GM19438 (cell line): ENCODE results near the gene PDZD2.
"Not testable (repeated sequence)": the region's sequence is repeated elsewhere in the genome, so short reads cannot be mapped to it uniquely, and the experiment has no call there.

ENCODE experiments used
- ATAC-seq: cut with Tn5 transposase; IDR thresholded peaks from one replicate; pipeline ENCODE4 v1.9.1; 2021; ENCODE audit warnings: low read depth; ENCODE audit not compliant: unreplicated experiment

PDZD2 gene

DNA sequence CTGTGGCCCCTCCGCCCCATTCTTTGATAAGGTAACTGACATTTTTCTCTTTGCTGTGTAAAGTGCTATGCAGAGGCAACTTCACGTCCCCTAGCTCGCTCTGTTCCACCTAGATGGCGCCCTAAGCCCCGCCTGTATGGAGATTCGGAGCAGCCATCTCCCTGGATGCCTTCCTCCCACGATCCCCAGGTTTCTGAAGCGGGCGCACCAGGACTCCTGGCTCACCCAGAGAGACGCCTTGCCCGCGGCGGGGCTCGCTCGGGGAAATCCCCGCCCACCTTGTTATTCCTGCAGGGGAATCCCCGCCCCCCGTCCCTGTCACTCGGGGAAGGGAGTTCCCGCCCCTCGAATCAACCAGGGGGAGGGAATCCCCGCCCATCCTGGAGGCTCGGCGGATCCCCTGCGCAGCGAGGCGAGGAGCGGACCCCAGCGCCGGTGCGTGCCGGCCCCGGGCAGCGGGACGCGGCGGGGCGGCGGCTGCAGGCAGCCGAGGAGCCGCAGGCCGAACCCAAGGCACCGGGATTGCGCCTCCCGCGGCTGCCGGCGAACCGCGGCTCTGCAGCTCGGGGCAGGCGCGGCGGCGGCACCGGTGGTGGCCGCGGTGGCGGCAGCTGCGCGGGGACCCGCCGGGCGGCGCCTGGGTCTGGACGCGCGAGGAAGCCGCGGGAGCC is at the start of gene PDZD2:
PDZD2 (plus strand) TSS at position 384 of the 671 bp plus-strand sequence.
- ATAC-seq = peak; percentile 73

DNA sequence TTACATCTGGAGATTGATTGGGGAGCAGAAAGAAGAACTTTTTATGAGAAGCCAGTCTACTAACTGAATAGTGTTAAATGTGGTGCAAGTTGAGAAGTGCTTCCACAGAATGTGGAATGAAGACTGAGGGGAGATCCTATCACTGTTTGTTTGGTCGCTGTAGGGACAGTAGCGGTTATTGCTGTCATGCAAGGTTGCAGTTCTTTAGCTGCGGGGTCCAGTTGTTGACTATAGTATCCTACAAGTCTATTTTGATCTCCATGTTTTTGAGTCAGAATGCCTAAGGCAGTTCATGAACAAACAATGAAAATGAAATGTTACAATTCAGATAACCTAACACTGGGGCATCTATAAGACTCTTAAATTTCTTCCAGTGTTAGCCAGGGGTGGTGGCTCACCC is 45.3 kb upstream of the PDZD2 start:
- ATAC-seq = no peak

DNA sequence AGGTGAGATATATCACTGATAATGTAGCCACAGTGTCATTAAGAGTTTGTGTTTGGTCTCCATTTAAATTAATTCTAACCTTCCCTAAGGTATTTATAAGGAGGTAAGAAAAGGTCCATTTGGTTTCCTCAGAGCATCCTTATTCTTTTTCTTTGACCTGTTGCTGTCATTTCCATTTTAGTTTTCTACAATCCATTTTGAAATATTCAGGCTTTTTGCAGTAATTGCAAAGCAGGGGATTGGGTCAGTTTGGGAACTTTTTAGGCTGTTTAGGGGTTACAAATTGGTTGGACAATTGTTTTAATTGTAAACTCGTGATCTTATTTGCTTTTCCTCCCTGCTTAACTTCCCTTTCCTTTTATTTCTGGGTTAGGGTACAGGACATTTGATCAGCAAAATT is 42.6 kb upstream of the PDZD2 start:
- no peak for ATAC-seq

DNA sequence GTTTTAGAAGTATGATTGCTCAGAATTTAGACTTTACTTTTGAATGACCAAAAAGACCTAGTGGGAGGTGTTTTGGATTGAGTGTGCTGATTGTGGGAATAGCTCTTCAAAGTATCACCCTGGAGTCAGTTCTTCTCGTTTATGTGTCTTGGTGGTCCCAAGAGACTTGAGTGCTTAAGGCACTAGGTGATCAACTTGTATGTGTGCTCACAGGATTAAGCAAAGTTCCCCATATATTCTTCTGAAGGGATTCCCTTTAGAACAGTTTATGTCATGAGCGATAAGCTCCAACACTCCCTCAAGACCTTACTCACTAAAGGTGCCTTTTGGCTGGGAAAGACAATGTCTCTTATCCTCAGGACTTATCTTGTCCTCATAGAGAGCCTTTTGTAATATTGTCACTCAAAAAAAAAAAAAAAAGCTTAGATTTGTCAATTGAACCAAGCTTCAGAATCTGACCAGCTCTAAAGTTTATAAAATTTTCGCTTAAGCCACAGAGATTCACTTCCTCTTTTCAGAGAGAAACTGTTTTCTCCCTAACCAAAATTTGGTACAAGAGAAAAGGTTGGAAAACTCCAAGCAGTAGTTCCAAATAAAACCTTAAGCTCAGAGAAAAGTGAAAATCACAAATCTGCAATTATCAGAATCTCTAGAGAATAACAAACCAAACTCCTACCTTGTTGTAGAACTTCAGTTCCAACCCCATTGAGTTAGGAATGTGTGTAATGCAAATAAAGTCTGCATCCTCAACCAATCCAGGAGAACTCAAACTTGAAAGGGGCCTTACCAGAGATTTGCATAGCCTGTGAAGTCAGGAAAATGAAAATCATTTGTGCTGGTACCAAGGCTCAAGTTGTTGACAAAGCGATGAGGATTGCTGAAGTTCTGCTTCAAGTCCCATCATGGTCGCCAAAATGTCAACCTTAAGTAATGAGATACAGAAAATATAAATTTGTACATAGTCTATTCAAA is 40.0 kb upstream of the PDZD2 start:
- ATAC-seq = no peak

DNA sequence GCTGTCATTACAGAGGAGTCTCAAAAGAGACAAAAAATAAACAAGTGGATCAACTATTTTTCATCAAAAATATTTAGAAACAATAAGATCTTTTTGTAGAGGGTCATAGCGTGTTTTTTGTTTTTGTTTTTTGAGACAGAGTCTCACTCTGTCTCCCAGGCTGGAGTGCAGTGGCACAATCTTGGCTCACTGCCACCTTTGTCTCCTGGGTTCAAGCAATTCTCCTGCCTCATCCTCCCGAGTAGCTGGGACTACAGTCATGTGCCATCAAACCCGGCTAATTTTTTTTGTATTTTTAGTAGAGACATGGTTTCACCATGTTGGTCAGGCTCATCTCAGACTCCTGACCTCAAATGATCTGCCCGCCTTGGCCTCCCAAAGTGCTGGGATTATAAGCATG is 36.6 kb upstream of the PDZD2 start:
- not testable (repeated sequence) for ATAC-seq

DNA sequence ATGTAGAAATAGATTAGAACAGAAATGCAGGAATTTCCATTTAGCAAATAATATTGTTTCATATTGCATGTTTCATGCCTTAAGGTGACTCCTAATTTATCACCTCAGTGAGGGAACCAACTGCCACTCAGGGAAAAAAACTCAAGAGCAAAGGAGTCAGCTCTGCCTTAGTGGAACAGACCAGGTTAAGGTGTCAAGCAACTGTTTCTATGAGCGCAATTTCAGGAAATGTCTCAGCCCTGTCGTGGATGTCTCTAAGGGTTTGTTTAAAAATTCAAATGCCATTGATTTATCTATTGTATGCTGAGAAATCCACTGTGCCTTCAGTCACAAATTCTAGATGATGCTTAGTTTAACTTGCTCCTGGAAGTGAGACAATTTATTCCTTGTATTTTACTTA is 34.7 kb upstream of the PDZD2 start:
- ATAC-seq = no peak

DNA sequence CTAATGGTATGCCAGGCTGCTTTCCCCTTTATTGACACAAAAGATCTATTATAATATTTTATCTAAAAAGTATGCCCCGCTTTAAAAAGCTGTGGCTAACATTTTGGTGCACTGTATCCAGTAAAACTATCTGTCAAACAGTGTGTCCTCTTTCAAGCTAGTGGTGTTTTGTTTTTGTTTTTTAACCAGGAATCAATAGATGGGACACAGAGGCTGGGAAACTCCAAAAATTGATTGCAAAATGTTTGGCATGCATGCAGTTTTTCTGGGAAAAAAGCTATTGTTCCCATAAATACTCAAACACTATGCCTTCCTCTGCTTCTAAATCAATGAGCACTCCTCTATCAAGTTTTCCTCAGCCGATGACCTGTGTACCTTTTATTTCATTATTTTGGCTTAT is 34.3 kb upstream of the PDZD2 start:
- ATAC-seq = no peak

DNA sequence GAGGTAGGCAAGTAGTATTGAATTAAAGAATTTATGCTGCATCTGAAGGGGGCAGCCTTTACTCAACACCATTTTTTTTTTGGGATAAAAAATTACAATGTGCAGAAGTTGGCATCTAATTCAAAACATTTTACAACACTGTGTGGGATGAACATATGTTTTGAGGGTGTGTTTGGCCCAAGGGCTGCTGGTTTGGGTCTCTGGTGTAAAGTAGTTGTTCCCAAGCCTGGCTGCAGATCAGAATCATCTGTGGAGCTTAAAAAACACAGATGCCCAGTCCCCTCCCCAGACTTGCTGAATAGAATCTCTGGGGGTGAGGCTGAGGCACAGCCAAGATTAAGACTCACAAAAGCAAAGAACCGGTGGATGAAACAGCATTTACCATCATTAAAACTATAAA is 33.0 kb upstream of the PDZD2 start:
- ATAC-seq = no peak

DNA sequence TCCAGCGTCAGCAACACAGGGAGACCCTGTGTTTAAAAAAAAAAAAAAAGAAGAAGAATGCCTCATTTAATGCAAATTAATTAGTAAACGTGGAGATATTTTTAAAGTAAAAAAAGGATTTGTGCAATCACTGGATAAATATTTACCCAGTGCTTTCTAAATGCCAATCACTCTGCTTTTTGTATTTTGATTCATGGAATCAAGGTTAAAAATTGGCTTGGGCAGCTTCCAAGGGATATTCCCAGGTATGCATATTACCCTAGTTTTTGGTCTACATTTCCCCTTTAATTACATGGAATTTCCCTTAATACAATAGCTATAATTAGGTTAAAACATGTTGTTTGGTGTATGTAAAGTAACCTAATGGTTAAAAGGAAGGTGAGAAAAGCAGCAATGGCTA is 31.4 kb upstream of the PDZD2 start:
- ATAC-seq = no peak

DNA sequence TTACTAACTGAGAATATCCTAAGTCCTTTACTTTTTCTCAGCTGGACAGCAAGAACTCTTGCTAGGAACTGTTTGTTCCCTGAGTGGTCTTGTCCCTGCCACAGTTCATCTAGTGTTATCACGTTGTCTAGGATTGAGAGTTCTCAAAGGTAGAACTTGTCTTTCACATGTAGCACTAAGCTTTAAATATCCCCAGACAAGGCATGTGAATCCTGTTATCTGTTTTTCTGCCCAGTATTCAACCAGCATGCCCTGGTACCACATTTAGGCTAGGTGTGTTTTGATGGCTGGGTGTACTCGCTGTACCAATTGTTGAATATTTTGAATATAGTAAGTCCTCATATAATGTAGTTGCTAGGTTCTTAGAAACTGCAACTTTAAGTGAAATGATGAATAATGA is 27.9 kb upstream of the PDZD2 start:
- no peak for ATAC-seq

DNA sequence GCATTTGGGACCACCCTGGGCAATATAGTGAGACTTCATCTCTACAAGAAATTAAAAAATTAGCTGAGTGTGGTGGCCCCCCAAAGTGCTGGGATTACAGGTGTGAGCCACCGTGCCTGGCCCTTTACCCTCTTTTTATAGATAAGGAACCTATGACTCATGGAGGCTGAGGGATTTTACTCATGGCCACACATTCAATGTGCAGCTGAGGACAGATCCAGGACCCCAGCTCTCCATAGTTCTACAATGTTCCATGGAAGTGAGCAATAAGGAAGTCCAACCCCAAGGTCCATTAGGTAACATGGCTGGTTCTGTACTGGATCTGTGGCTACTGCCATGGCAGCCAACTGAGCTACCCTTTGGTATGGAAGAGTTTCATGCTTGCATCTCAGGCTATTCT is 25.3 kb upstream of the PDZD2 start:
- ATAC-seq = no peak

DNA sequence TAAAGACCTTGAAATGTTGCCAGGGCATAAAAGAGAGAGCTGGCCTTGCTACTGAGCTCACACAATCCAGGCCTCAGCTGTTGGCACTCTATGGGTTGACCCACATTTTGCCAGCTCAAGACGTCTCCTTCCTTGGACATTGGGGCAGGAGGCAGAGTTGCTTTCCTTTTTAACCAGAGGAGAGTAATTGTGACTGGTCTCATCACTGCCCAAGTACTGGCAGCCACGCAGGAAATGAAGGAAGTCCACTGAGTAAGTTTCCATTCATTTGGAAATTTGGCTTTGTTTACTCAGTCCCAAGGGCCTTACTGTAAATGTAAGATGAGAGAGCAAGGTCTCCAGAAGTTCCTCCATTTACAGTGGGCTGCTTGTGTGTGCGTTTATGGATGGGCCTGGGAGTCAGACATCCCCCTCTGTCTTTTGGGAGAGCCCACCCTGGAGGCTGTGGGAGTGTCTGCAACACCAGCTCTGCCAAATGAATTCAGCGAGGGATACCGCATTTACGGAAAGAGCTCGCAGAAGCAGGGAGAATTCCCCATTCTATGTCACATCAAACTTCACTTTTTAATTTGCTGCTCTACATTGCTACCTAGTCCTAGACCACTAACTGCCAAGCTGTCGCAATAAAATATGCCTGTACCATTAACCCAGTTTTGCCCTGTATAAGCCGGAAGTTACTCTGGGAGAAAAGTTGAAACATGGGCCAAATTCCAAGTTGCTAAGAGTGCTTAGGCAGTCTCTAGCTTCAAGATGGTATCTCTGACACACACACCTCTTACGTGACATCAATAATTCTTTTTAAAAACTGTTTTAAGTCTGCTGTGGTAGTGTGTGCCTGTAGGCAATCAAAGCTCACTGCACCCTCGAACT is 24.5 kb upstream of the PDZD2 start:
- no peak for ATAC-seq

DNA sequence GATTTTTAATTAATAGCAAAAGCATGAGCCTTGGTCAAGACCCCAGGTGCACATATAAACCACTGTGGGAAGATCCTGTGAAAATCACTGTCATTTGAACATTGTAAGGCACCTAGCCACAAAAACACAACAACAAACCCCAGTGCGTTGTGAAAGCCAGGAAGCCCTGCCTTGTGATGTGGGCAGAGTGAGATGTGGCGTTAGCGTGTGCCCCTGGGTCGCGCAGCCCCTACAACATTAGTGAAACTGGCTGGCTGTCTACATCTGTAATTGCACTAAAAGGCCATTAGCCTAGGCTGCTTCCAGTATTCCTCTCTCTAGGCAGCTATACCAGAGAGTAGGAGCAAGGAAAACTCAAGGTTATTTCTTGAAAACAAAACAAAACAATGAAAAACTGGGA is 21.1 kb upstream of the PDZD2 start:
- no peak for ATAC-seq

DNA sequence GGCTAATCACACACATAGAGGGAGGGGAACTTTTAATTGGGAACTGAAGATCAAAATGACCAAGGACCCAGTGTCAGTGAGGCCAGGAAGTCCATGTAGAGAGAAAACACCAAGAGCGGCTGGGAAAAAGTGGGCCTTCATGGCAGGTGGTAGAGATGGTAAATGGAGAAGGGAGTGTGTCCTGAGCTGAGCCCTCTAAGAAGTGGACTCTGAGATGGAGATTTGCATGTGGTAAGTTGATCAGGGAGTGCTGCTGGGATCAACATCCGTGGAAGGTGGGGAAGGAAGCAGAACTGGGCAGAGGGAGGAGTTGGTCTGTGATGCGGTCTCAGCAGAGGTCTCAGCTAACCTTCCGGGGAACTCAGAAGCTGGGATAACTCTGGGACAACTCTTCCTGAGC is 18.9 kb upstream of the PDZD2 start:
- no peak for ATAC-seq

DNA sequence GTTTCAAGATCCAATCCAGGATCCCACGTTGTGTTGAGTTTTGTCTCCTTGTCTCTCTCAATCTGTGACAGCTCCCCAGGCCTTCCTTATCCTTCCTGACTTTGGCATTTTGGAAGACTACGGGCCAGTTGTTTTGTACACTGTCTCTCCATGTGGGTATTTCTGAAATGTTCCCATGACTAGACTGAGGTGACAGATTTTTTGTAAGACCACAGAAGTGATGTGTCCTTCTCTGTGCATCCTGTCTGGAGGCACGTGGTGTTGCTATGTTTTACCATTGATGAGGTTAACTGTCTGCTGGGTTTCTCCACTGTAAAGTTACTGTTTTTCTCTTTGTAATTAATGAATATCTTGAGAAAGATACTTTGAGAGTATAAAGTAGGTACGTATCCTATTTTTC is 15.7 kb upstream of the PDZD2 start:
- ATAC-seq = no peak

DNA sequence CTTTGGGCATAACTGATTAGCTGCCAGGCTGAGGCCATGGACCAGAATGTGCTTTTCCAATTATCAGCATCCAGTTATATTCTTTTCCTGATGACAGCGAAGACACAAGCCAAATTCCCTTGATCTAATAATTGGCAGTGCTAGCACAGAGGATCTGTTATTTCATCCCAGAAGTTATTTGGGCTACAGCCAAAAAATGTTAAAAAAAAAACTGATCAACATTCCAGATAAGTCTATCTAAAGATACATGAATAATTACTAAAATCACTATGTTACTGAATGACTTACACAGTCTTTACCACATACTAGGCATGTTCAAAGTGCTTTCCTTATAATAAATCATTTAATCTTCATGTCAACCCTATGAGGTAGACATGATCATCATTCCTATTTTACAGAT is 13.5 kb upstream of the PDZD2 start:
- ATAC-seq = no peak

DNA sequence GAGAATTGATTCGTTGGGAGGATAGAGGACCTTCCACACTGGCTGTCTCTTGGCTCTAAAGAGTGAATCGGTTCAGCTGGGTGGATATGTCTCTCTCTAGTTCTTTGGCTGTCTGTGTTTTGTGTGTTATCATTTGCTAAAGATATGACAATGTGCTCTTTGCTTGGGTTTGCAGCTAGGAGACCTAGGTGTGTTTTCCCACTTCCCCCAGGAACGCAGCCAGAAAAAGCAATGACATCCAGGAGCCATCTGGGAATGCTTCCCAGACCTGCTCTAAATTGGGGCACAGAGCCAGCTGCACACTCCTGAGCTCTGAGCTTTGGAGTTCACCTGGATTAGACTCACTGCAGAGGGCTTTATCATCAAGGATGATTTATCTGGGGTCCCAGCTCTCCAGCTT is 12.8 kb upstream of the PDZD2 start:
- ATAC-seq = no peak

DNA sequence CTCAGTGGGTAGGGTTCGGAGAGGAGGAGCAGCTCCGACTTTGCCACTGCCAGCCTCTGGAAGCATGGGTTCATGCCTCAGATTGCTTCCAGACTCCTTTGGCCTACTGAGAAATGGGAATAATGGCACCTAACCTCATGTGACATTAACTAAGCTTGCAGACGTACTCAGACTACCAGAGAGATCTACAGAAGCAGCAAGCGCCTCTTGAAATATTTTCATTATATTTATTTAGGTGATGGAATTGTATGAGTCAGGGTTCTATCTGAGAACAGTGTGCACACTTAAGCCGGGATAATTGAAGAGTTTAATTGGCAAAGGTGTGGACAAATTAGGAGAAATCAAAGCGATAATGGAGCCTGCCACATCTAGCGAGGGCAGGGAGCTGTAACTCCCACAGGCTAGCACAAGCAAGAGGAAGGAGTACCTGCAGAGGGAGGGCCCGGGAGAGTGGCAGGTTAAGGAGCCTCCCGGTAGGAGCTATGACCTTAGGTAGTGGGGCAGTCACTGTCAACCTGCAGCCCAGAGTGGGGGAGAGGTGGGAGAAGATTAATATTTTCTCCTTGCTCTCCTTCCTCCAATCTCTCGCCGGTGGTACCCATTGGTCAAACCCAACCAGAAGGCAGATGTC is 12.2 kb upstream of the PDZD2 start:
- no peak for ATAC-seq

DNA sequence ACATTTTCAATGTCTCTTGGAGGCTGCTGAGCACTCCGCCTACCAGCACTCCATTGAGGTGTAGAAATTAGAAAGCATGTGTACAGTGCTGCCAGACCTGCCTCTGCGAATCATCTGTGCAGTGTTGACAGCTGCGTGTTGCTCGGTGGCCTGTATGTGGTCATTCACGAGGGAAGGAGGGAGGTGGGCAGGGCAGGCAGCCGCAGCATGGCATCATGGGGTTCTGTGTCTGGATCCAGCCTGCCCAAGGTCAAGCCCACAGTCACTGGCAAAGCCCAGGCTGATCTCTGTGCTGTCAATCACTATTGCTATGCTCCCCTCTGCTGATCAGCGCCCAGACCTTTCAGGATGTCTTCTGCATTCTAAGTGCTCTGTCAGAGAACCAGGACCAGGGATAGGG is 8.0 kb upstream of the PDZD2 start:
- no peak for ATAC-seq

DNA sequence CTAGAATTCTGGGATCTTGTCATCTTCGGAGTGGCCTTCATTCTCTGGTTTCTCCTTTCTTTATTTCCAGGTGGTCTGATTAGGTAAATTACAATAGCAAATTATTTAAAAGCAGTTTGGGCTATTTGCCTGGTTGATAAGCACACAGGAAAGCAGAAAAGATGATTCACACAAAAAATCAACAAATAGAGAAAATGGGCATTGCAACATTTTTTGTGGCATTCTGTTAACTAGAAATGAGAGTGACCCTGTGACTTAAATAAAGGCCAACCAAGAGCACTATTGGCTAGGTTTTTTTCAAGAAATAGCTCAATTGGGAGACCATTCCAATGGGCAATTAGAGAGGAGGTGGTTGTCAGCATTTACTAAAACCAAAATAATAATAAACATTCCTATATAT is 6.5 kb upstream of the PDZD2 start:
- no peak for ATAC-seq

DNA sequence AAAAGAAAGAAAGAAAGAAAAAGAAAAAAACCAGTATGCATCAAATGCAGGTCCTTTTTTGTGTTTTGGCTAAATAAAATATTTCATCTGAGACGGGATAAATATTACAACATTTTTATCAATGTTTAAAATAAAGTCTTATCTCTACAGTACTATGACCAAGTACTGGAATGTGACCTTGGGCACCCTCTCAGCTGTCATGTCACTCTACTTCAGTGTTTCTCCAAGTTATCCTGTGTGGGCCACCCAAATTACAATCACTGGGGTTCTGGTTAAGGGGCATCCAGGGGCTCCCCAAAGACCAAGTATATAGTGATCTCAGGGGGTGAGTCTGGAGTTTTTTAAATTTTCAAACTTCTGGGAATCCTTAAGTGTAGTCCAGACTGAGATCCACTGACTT is 3.5 kb upstream of the PDZD2 start:
- no peak for ATAC-seq
